ENCODE data around the gene INTS1.
"Not testable (repeated sequence)": the region's sequence is repeated elsewhere in the genome, so short reads cannot be mapped to it uniquely, and the experiment has no call there.

Gene INTS1

GRCh38 chr7:1460821-1461645, 43.2 kb downstream of the INTS1 start:
- no peak for DNase-seq

GRCh38 chr7:1459920-1460820, 44.0 kb downstream of the INTS1 start:
- no peak for DNase-seq

GRCh38 chr7:1459512-1459892, 44.7 kb downstream of the INTS1 start:
- peak; percentile 98 for DNase-seq

- peak; percentile 29 for DNase-seq
Observed at GRCh38 chr7:1458683-1459511, 45.3 kb downstream of the INTS1 start, which contains the start of gene MICALL2. Gene MICALL2, minus strand, starts transcription at chr7:1459470. Its CDS starts 144 bp downstream, at chr7:1459326.

GRCh38 chr7:1457949-1458682, 46.1 kb downstream of the INTS1 start:
- no peak for DNase-seq

GRCh38 chr7:1457059-1457948, 46.9 kb downstream of the INTS1 start:
- no peak for DNase-seq

GRCh38 chr7:1455955-1456354, 48.2 kb downstream of the INTS1 start:
- no peak for DNase-seq

- DNase-seq = no peak
Observed at GRCh38 chr7:1455241-1455939, 48.8 kb downstream of the INTS1 start.

- DNase-seq = no peak
Observed at GRCh38 chr7:1454542-1454941, 49.6 kb downstream of the INTS1 start.

GRCh38 chr7:1452205-1452604, 52.0 kb downstream of the INTS1 start:
- DNase-seq = no peak

GRCh38 chr7:1450987-1451386, 53.2 kb downstream of the INTS1 start:
- no peak for DNase-seq

GRCh38 chr7:1450431-1450830, 53.8 kb downstream of the INTS1 start:
- no peak for DNase-seq

GRCh38 chr7:1449951-1450350, 54.2 kb downstream of the INTS1 start:
- no peak for DNase-seq

- DNase-seq = no peak
Observed at GRCh38 chr7:1449501-1449900, 54.7 kb downstream of the INTS1 start.

- no peak for DNase-seq
Observed at GRCh38 chr7:1448958-1449357, 55.2 kb downstream of the INTS1 start.

GRCh38 chr7:1447551-1448244, 56.5 kb downstream of the INTS1 start:
- DNase-seq = no peak

- no peak for DNase-seq
Observed at GRCh38 chr7:1447112-1447511, 57.1 kb downstream of the INTS1 start.

GRCh38 chr7:1446620-1447032, 57.6 kb downstream of the INTS1 start:
- DNase-seq = no peak

- not testable (repeated sequence) for DNase-seq
Observed at GRCh38 chr7:1446026-1446425, 58.2 kb downstream of the INTS1 start.

- no peak for DNase-seq
Observed at GRCh38 chr7:1445341-1445740, 58.8 kb downstream of the INTS1 start.

Measured in NCI-H1092 (cell line).